HPDE6-E6E7 (cell line): ENCODE measurements around the gene MARK3.

Source experiments
- DNase-seq: peaks from one replicate; pipeline ENCODE4 v3.0.0; 2011; ENCODE audit warnings: missing footprints; ENCODE audit errors: extremely low spot score

The MARK3 gene

GRCh38 chr14:103367995-103368394, 17.2 kb upstream of the MARK3 start:
- DNase-seq = no peak

DNA sequence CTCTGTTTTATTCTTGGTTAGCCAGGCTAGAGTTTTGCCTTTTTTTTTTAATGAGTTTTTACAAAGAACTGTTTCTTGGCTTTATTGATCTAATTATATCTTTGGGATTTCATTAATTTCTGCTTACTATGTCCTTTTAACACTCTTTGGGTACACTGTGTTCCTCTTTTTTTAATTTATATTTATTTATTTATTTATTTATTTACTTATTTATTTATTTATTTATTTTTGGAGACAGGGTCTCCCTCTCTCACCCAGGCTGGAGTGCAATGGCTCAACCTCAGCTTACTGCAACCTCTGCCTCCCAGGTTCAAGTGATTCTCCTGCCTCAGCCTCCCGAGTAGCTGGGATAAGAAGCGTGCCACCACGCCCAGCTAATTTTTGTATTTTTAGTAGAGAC, 15.1 kb upstream of the MARK3 start:
- DNase-seq = no peak

- DNase-seq = no peak
Measured at GRCh38 chr14:103372017-103372416, 13.2 kb upstream of the MARK3 start.

DNA sequence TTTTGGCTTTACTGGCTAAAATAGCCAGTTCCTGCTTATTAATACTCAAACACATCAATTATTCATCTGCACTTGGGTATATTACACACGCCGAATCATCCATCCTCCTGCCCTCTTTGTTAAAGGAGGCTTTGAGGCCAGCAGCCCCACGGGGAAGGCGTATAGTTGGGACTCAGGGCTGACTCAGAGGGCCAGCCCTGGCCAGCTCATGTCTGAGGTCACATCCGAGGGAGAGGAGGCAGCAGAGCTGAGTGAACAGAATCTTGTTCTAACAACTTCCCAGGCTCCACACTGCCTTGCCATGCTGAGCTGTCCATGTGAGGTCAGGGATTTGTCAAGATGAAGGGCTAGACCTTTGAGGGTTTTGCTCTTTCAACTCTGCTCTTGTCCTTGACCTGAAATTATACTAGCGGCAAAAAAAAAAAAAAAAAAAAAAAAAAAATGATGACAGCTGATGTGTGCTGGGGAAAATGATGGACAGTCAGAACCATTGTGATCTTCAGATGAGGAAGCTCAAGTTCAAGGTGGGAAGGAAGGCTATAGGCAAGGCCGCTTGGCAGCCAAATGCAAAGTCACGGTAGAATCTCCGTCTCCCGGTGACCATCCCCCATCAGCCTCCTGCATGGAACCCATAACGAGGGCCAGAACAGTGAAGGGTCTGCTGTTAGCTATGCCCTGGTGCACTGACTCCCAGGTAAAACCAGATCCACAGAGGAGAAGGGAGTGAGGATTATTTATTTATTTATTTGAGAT, 12.5 kb upstream of the MARK3 start:
- peak; percentile 98 for DNase-seq

GRCh38 chr14:103374121-103374520, 11.1 kb upstream of the MARK3 start:
- no peak for DNase-seq

DNA sequence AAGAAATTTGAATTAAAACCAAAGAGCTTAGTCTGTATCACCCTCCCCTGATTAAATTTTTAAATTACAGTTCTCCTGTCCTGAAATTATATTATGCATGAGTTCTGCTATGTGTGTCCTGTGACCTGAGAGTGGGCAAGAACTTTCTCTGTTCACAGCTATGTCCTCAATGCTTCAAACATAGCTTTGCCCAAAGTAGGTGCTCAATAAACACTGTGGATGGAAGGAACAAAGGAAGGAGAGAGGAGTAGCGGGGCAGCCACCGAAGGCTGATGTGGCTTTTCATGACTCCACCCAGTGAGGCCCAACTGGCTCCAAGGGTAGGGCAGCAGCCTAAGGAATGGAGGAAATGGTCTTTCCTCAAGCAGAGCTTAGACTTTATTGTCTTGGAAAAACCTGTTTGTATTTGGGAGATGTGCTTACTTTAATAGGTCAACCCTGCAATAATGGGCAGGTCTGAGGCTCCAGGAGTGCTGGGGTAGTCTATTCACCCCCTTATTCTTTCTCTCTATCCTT, 7.6 kb upstream of the MARK3 start:
- DNase-seq = no peak

GRCh38 chr14:103378038-103378854, 7.0 kb upstream of the MARK3 start:
- DNase-seq = no peak

DNA sequence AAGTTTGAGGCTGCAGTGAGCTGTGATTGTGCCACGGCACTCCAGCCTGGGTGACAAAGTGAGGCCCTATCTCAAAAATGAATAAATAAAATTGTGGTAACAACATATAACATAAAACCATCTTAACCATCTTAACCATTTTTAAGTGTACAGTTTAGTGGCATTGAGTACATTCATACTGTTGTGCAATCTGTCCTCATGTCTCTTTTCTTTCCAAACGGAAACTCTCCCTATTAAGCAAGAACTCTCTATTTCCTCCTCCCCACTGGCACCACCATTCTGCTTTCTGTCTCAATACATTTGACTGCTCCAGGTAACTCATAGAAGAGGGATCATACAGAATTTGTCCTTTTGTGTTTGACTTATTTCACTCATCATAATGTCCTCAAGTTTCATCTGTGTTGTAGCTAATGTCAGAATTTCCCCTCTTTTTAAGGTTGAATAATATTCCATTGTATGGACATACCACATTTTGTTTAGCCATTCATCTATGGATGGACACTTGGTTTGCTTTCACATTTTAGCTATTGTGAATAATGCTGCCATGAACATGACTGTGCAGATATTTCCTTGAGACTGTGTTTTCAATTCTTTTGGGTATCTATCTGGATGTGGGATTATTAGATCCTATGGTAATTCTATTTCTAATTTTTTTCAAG, 4.4 kb upstream of the MARK3 start:
- no peak for DNase-seq

DNA sequence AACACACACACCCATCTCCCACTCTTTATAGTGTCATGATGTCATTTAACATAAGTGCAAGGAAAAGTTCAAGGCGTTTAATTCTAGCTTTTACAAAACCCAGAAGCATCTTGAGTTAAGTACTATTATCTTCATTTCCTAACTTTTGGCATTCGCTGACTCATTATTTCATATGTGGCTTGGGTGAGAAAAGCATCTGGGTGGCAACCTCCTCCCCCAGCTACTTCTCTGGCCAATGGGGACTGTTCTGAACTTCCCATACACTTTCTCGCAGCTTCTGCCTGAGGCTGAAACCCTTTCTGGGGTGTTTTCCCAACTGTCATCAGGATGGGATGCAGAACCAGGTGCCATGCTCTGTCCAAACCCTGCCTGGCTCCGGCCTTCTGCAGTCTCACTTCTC, 2.8 kb upstream of the MARK3 start:
- DNase-seq = no peak

DNA sequence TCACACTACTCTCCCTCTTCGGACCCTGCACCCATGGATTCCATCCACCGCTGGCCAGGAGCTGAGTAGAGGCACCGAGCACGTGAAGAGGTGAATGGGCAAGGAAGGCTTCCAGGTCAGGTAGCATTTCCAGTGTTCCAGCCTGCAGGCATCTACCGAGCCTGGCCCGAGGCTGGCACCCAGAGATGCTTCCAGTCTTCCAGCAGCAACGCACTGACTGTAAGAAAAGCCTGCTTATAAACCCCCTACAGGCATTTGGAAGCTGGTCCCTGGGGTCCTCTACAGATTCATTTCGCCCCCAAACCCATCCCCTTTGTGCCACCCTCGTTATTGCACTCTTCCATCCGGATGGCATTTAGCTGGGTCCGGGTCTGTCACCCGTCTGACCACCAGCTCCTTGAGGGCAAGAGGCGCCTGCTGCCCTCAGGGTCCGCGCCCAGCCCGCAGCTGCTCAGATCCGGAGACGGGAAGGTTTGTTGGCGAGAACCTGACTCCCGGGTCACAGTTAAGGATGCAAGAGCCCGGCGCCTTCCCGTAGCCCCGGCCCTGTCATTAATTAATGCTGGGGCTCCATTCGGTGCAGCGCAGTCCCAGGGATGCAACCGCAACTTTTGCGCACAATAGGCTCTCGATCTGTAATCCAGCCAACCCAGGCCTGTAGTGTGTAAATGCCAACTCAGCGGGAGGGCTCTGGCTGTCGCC, 614 bp upstream of the MARK3 start:
- DNase-seq = no peak

- no peak for DNase-seq
Measured at GRCh38 chr14:103385929-103386712, 906 bp downstream of the MARK3 start.

DNA sequence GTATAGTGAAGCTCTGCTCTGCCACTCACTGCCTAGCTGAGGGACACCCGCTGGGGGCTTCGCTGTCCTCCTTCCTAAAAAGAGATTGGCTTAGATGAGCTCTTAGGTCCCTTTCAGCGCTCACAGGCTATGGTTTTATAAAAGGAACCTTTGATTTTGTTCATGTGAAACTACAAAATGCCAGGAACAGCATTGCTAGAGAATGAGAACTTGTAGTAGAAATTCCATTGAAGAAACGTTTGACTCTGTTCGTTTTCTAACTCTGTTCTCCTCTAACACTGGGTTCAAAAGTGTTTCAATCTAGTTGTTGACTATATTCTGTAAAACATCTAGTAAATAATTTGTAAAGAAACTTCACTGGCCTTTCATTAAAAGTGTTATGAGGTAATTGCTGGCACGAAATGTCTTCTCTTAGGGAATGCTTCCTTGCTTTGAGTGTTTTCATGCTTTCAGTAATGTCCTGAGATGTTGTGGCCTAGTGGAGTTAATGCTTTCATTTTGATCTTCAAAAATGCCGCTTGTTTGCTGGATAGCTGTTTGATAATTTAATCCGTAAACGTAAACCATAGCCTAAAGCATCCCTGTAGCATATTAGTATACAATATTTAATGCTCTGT, 1.6 kb downstream of the MARK3 start:
- DNase-seq = no peak

- no peak for DNase-seq
Measured at GRCh38 chr14:103388664-103389063, 3.4 kb downstream of the MARK3 start.

DNA sequence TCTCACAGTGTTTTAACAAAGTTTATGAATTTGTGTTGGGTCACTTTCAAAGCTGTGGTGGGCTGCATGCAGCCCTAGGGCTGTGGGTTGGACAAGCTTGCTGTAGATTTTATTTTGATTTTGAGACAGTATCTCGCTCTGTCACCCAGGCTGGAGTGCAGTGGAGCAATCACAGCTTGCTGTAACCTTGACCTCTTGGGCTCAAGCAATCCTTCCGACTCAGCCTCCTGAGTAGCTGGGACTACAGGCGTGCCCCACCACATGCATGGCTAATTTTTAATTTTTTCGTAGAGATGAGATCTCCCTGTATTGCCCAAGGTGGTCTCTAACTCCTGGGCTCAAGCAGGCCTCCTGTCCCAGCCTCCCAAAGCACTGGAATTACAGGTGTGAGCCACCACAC, 5.4 kb downstream of the MARK3 start:
- no peak for DNase-seq

GRCh38 chr14:103391048-103391447, 5.8 kb downstream of the MARK3 start:
- no peak for DNase-seq

GRCh38 chr14:103392106-103392505, 6.9 kb downstream of the MARK3 start:
- no peak for DNase-seq

DNA sequence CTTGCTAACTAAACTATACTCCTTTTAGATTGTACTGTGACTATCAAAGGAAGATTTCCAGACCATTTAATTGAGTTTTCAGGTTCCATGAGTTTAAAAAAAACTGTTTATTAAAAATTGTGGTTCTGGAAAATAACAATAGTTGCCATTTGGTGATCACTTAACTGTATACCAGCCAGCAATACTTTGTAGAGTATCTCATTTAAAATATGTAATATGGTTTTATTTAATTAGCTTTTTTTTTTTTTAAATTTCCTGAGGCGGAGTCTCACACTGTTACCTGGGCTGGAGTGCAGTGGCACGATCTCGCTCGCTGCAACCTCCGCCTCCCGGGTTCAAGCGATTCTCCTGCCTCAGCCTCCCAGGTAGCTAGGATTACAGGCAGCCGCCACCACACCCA, 7.4 kb downstream of the MARK3 start:
- no peak for DNase-seq

GRCh38 chr14:103393070-103393469, 7.9 kb downstream of the MARK3 start:
- no peak for DNase-seq

DNA sequence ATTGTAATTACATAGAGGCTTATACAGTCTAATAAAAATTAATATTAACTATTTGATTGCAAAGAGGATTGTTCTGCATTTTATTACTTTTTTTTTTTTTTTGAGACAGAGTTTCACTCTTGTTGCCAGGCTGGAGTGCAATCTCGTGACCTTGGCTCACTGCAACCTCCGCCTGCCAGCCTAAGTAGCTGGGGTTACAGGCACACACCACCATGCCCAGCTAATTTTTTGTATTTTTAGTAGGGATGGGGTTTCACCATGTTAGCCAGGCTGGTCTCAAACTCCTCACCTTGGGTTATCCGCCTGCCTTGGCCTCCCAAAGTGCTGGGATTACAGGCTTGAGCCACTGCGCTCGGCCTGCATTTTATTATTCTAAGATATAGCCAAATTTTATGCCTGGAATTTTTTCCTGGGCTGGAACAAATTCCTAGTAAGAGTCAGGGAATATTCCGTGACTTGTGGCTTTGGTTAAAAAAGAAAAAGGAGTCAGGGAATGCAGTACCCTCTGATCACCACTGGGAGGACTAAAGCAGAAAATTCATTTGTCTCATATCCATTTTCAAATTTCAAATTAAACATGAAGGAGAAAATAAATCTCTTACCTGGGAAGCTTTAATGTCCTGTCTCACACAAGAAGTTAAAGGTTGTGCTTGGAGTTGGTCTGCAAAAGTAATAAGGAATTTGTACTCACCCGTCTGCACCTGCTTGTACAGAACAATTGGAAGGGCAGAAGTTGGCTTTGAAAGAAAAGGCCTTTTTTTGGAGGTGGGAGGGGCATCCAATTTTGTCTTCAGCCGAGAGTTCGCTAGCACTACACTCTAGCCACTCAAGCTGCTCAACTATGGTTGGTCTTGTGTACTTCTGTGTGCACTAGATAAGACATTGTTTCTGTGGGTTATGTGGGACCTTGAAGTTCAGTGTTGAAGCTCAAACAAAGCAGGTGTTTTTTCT, 8.7 kb downstream of the MARK3 start:
- no peak for DNase-seq
